Fibroblast of gingiva (primary cell): Measurements from ENCODE around the gene ADPRS.

Source experiments
- DNase-seq: peaks from one replicate; pipeline ENCODE4 v3.0.0-alpha.2; 2011; ENCODE audit warnings: low read depth

The ADPRS gene

DNA sequence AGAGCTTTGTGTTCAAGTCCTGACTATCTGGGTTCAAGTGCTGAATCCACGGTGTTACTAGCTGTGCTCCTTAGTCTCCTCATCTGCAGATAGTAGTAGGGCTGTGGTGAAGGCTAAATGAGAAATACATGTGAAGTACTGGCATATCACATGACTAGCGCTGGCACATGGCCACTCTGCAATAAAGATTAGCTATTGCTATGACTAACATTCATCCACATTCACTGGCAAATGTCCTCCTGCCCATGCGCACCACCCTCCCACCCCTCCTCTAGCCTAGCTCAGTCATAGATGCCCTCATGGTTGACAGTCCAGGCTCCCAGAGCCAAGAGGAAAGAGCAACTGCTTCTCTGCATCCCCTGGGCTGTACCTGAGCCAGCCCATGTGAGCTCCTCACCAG is 44.8 kb downstream of the ADPRS start:
- DNase-seq, result peak; percentile 93

DNA sequence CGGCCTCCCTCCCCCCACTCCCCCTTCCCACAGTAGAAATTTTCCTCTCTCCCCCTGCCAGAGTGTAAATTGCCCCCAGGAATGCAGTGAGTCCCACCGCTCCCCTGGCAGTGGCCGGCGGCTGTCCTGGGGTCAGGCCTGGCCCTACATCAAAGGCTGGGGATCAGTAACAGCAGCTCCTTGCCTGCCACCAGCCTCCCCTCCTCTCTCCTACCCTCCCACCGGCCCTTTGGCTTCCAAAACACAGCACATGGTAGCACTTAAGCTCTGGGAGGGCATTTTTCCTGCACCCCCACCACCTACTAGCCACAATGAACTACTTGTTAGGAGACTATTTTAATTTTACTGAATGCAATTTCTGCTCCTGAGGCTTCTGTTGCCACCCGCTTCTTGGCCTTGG is 45.3 kb downstream of the ADPRS start:
- no peak for DNase-seq

DNA sequence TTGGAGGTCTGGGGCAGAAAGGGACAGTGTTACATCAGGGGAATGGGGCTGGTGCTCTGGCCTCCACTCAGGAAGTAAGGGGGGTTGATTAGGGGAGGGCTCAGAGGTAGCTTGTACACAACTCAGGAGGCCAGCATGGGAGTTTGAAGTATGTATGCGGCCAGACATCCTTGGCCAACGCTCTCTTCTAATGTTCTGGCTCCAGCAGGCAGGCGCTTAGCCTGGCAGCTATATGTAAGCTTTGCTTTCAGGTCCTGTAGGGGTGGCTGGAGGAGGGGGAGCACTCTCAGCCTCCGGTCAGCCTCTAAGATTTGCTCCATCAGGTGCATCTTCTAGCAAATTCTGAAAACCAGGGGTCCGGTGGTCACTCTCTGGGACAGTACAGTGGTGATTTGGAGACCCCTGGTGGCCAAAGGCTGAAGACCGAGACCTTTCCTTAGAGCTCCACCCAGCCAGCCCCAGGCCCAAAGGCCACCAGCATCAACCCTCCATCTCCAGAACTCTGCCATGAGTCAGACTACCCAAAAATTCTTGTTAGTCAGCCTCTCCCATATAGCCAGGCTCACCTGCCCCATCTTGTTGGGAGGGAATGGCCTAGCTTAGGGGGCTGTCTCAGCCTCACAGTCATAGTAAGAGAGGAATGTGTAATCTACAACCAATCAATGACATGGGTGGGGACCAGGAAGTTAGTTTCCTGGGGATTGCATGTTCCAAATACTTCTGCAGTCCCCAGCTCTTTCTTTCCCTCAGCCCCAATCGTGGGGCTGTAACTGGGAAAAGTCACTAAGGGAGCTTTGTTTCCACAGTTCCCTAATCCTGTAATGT is 46.0 kb downstream of the ADPRS start:
- peak; percentile 36 for DNase-seq

DNA sequence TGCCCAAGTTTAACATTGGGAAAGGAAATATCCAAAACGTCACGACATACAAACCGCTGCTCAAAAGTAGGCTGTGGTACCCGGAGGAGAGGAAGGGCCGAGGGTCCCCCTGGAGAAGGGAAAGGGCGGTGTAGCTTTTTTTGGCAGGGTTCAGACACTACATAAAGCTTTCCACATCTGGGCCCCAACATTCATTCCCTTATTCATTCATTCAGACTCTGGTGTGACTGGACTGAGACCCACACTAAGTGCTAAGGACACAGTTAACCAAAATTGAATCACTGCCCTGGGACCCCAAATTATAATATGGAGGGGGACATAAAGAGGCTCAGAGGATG is 46.6 kb downstream of the ADPRS start:
- DNase-seq, result no peak

DNA sequence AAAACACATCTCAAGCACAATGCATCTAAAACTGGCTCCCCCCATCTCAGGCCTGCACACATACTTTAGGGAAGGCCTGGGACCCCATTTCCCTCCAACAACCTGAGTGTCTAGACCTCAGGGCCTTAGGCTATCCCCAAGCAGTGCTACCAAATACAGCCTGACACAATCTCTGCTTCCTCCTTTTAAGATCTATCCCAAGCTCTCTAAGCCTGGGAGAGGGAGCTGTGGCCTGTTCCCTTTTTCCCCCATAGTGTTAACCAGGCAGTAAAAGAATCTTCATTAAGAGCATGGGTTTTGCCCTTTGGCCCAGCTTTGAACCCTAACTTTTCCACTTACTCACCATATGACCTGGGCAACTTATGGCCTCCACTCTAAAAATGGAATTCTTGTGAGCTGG is 47.1 kb downstream of the ADPRS start:
- no peak for DNase-seq

DNA sequence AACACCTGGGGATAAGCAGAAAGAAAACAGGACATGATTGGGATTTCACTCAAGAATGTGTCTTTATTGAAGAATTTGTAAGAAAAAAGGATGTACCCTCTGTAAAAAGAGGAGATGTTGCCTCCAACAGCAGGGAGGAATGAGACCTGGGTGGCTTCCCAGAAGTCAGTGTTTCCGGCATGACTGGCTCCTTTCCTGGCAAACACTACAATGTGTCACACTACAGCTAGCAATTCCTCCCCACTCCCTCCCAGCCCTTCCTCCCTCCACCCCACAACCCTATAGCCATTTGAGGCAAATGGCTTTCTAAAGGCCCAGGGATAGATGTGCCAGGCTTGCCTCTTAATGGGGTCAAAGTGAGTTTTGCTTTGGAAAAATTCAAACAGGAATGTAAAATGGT is 47.8 kb downstream of the ADPRS start:
- DNase-seq, result peak; percentile 81

DNA sequence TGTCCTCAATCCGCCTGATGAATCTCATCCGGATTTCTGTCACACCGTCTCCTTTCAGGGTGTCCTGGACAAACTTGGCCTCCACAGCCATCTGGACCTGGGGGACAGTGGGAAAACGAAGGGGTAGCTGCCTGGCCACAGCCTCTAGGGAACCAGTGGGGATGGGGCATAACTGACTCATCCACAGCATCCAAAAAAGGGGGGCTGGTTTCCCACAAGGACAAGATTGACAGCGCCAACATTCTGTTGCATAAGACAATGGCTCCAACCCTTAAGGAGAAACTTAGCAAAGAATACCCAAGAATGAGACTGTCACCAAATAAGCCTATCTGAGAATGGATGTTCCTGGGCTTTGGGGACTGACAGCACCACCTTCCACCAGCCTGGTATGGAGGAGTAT is 48.5 kb downstream of the ADPRS start:
- no peak for DNase-seq

DNA sequence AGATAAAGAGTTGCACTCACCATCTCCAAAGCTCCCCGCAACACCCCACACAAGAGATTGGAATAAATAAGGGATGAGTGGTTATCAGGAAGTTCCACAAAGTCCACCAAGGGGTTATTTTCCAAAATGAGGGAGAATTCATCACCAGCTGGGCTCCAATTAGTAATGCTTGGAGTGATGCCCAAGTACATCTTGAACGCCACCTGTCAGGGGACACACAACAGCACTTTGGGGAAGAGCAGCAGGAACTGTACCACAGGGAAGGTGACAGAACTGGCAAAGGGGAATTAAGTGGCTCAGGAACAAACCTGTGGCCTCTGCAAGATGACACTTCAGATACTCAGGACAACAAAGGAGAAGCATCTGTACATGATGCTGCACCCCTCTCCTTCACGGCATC is 49.1 kb downstream of the ADPRS start:
- no peak for DNase-seq

DNA sequence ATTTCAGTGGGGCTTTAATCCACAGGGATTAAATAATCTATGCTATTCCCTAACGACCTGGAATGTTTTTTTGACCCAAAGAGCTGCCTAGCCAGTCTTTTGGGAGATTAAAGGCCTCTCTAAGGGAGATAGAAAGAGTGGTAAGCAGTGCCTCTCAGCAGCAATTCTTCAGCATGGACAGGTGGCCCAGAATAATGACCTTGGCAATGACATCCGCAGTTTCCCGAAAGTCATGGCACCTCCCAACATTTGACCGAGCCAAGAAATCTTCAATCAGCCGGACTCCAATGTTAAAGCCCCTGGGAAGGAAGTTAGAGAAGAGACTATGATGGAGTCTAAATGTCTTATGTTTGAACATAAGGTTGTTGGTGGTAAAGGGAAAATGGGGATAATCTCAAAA is 50.8 kb downstream of the ADPRS start:
- DNase-seq, result no peak

DNA sequence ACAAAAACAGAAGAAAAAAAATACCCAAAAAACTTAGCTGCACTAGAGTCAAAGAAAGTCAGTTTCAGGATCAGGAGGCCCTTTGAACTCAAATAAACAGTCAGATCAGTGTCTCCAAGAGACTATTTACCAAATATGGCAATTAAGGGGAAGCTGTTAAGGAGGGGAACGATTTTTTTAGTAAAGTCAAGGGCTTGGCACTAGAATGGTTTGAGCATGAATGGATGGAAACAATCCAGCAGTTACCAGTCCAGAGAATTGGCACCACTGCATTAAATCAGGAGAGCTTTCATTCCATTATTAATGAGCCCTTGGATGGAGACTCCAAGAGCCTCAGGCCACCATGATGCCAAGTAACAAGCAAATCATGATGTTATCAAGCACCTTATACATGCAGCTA is 53.4 kb downstream of the ADPRS start:
- DNase-seq, result no peak

DNA sequence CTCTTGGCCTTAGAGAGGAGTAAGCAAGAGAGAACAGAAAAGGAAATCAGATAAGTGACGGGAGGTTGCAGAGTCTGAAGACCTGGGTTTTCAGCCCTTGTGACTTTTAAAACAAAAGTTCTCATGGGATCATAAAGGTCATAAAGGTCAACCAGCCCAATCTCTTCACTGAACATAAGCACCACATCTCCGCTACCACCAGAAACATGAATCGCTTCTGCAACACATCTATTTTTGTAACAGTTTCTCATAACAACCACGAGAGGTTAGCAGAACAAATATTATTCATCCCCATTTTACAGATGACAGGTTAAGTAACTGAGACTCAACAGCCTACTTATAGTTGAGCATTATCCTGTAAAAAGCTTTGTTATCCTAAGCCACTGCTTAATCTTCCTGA is 54.7 kb downstream of the ADPRS start:
- DNase-seq, result no peak
